Keratinocyte (primary cell): ENCODE results near the gene TACC2.

Source experiments
- CTCF ChIP-seq, 3 experiments: IDR thresholded peaks in 1 of 3; conservative IDR thresholded peaks in 1 of 3; optimal IDR thresholded peaks in 1 of 3; 2 replicates in 2 of 3; 3 replicates in 1 of 3; pipeline versions ENCODE3 to v1.5.1; 2011; ENCODE audit warnings: low read length in 3 of 3, mild to moderate bottlenecking in 3 of 3, moderate library complexity in 2 of 3, control low read depth in 1 of 3, inconsistent platforms in 1 of 3; ENCODE audit not compliant: insufficient read depth in 2 of 3; ENCODE audit errors: extremely low read depth in 1 of 3
- EZH2 ChIP-seq: IDR thresholded peaks from one replicate; pipeline ENCODE4 v1.6.1; 2012; ENCODE audit warnings: inconsistent platforms, mild to moderate bottlenecking, low read length, moderate library complexity

- TF ChIP-seq CTCF (optimal IDR thresholded peaks at IDR 0.05 in 1 of 3, IDR thresholded peaks at IDR 0.05 in 1 of 3, conservative IDR thresholded peaks at IDR 0.05 in 1 of 3; ENCODE audit: extremely low read depth in 1 of 3, insufficient read depth in 2 of 3, low read length in 3 of 3) (no peak), EZH2 (no peak)
These were observed 132.1 kb downstream of the TACC2 start for GRCh38 chr10:122121059-122121458.
